ENCODE measurements around the gene YPEL2.
"Not testable (repeated sequence)": the region's sequence is repeated elsewhere in the genome, so short reads cannot be mapped to it uniquely, and the experiment has no call there.

YPEL2 gene

DNA sequence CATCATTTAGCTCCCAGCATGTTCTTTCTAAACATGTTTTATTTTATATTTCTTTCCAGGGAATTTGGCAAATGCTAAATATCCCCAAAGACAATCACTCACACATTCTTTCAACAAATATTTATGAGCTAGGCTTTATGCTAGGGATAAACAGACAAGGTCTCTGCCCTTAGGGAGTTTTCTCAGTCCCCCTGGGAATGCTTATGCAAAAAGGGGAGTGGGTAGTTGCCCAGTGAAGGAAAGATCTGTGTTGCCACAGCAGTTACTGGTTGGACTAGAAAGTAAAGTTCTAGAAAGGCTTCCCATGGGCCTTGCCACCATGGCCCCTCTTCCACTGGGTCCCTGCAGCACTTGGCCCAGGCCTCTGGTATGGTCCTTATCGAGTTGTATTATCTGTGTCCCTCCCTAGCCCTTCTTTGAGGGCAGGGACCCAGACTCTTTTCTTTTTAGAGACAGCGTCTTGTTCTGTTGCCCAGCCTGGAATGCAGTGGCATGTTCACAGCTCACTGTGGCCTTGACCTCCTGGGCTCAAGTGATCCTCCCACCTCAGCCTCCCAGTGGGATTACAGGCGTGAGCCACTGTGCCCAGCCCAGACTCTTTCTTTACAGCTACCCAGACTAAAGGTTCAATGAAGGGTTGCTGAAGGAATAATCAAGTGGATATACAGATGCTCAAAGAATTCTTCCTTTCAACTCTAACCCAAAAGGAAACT lies 78.0 kb downstream of the YPEL2 start:
- no peak for DNase-seq

DNA sequence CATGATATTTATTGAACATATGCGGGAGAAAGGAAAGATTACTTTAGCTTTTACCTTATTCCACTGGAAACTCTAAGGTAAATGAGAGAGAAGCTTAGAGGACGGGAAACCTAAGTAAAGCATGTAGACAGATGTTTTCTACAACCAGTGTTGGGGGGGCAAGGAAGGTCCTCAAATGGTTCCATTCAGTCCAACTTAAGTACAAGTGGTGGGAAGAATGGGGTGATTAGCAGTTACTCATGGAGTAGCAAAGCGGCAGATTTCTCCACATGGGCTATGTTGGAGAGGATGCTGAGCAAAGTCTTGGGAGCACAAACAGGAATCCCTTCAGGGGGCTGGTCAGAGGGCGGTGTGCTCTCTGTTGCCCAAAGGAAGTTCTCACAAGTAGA lies 78.6 kb downstream of the YPEL2 start:
- no peak for DNase-seq

DNA sequence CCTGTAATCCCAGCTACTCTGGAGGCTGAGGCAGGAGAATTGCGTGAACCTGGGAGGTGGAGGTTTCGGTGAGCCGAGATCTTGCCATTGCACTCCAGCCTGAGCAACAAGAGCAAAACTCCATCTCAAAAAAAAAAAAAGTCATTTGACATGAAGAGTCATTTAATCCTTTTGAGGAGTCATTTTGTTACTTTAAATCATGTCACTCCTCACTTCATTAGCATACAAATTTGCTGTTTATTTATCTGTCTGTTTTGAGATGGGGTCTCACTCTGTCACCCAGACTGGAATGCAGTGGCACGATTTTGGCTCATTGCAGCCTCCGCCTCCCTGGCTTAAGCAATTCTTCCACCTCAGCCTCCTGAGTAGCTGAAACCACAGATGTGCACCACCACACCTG lies 81.0 kb downstream of the YPEL2 start:
- not testable (repeated sequence) for DNase-seq

DNA sequence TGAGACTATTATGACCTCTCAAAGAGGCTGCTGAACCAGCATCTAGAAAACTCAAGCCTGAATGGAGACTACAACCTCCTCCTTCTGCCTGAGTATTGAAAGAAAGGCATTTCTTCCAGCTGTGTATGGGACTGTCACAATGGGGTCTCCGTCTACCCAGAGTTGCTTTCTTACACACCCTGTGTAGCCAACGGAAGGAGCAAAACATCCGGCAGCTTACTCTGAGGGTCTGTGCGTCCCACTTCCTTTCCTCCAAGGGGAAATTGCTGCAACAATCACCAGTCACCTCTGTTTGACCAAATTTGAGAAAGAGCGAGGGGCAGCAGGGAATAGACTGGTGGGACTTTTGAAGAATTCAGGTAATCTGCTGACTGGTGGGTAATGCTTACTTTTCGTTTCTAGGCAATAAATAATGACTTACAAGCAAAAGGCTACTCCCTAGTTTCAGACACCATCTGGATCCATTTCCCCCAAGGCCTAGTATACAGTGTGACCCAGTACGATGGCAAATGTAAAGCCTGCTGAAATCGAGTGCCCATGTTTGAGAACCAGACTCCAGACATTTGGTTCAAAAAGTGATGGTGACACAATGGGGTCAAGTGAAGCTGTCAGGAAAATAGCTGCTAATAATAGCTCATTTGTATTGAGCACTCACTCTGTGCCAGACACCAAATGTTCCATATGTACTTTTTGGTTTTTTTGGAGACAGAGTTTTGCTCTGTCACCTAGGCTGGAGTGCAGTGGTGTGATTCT lies 81.7 kb downstream of the YPEL2 start:
- no peak for DNase-seq

DNA sequence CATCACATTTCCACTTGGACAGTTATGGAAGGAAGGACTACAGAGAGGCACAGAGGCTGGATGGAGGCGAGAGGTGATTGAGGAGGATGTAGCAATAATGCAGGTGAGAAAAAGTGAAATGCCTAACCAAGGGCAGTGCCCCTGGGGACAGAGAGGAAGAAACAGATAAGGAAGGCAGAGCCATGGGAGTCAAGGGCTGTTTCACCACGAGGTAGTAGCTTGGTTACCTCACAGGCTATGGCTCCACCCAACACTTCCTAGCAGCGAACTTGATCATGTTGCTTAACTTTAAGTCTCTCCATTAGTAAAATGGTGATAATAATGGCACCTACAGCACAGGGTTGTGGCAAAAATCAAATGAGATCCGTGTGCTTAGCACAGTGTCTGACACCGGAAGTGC lies 83.9 kb downstream of the YPEL2 start:
- no peak for DNase-seq

DNA sequence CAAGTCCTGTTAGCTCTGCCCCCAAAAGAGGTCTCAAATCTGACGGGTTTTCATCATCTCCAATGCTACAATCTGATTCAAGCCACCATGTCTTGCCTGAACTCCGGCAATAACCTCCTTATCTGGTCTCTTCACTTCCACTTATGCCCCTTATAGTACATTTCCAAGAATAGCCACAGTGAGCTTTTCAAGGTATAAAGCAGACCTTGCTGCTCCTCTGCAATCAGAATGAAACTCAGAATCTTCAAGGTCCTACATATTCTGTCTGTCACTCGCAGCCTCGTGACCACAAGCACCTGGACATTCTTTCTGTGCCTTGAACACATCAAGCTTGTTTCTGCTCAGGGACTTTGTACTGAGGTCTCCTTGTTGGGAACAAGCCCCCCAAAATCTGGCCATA lies 84.7 kb downstream of the YPEL2 start:
- no peak for DNase-seq

DNA sequence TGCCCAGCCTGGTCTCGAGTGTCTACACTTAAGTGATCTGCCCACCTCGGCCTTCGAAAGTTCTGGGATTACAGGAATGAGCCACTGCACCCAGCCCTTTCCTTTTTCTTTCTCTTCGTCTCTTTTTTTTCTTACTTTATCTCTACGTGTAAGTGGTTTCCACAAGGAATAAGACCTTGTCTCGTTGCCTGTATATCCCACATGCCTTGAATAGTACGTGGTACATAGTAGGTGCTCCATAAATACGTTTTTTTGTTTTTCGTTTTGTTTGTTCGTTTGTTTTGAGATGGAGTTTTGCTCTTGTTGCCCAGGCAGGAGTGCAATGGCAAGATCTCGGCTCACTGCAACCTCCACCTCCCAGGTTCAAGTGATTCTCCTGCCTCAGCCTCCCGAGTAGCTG lies 86.0 kb downstream of the YPEL2 start:
- DNase-seq: no peak

DNA sequence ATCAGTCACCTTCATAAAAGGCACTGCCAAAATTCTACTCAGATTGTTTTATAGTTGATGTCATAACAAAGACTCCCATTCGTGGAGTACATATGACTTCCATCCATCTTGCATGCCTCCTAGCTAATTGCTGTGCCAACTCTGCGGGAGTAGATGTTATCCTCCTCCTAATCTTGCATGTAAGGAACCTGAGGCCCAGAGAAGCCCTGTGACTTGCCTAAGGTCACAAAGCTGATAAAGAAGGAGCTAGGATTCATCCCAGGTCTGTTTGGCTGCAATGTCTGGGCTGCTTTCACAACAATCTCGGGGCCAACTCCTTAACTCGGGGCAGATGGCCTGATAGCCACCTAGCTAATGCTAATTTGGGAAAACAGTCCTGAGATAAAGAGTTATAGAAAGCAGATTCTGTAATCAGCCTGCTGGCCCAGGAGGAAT lies 87.3 kb downstream of the YPEL2 start:
- DNase-seq: no peak

DNA sequence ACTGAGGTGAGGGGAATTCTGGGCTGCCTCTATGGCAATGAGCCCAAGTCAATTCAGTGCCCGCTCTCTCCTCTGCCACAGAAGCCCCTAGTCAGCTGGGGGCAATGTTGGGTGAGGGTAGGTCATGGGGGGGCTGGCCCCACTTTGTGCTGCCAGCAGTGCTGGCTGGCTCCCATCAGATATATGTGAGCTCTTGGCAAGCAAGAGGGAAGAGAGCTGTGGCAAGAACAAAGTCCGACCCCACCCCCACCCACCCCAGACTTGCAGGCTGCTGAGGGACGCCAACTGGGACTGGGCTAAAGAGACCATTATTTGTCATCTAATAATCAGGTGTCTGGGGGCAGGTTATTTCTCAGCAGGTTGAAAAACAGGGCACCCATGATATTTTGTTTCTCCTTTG lies 89.4 kb downstream of the YPEL2 start:
- DNase-seq: no peak

DNA sequence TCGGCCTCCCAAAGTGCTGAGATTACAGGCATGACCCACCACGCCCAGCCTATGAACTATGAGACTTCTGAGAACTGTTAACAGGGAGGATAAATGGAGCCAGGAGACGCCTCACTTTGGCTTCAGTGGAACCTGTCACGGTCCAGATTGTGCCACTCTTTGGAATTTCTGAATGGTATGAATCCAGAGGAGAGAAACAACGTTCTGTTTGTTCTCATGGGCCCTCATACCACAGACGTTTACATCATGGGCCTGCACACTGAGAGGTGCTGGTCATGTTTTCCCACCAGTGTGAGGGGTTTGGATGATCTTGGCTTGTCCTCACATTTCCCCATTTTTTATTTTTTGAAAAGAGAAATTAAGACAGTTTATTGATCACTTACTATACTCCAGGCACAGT lies 90.3 kb downstream of the YPEL2 start:
- no peak for DNase-seq

DNA sequence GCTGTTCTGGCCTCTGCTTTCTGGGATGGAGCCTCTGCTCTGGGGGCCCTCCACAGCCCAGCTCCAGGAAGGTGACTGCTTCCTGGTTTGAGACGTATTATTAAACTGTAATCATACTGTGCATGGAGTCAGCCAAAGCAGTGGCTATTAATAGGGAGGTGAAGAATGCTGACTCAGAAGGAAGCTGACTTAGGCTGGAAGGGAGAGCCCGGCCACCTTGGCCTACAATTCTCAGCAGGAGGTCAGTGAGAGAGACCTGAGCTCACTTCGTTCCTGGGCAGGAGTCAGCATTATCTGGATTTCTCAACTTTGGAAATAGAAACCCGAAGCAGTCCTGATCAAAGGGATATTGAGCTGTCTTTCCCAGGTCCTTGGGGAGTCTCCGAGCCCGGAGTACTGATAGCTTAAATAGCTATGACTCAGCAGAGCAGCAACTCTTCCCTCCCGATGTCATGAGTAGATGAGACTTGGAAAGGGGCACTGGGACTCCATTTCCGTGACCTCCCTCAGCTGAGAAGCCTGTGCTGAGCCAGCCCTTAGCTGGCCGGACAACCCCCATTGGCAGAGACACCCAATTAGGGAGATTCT lies 91.8 kb downstream of the YPEL2 start:
- no peak for DNase-seq

DNA sequence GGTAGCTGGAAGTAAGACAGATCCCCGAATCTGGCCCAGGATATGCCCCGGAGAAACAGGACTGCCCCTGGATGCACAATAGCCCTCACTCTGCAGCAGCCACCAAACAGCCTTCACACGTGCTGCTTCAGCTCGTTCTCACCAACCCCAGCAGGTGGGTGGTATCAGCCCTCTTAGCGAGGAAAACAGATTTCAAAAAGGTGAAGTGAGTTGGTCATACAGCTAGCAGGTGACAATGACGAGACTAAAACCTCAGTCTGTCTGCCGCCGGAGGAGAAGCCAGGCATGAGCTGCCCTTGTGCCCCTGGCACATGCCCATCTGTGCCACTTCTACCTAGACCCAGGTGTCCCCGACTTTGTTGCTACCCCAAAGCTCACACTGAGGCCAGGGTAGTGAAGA lies 92.4 kb downstream of the YPEL2 start:
- DNase-seq: no peak

DNA sequence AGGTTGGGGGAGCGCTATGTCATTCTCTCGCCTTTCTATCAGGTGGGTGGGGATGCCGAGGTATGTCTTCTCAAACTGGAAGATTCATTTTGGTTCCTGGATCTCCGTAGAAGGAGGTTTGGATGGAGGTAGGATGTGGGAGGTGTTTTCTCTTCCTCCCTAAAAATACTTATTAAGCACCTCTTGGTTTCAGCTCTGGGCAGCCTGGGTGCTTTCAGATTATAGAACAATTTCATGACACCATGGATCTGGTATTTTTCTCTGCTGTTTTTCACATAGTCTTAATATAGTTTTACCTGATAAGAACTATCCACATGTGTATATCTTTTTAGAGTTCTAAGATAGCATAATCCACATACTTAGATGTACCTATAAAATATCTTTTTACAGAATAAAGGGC lies 92.9 kb downstream of the YPEL2 start:
- DNase-seq: no peak

DNA sequence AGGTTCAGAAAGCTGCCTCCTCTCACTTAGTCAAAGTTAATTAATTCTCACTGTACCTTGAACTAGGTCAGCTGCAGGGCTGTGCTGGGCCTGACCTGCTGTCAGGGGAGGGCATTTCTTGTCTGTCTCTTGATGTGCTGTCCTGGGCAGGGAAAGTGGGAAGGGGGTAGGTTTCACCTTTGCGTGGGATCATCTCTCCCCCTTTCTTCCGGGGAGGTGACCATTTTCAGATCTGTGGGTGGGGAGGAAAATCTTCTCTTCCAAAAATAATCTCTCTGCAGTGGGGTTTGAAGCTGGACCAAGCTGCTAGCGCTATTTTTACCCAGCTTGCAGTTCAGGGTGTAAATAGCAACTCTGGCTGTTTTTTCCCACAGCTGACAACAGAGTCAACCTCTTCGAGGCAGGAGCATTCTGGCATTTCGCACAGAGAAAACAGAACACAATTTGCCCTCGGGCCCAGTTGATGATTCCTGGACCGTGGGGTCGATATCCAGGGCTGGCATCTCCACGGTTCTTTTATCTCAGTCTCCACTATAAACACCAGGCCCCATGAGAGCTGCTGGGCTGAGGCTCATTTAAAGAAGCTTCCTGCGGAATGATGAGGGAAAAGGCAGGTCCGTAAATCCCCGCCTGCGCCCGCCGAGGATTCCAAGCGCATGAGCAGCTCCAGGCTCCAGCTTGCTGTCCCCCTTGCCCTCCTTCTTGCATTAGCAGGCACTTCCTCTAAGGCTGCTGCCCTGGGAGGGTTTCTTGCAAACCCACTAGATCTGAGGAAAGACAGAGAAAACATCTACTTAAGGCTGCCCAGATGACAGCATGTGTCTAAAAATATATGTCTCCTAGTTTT lies 93.9 kb downstream of the YPEL2 start:
- DNase-seq: no peak

DNA sequence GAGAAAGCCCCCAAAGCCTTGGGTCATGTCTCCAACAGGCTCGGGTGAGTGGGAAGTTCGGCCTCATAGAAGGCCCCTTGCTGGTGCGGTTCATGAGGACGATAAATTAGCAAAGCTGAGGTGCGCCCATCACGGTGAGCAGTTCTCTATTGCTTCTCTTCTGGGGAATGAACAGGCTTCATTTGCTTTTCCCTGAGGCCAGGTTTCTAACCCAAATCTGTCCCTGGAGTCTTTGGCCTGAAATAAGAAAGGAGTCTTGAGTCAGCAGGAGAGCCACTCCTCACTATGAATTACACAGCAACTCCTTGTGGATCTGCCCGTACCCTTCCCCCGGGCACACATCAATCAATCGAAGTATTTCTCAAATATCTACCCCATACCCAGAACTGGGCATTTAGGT lies 94.6 kb downstream of the YPEL2 start:
- no peak for DNase-seq

DNA sequence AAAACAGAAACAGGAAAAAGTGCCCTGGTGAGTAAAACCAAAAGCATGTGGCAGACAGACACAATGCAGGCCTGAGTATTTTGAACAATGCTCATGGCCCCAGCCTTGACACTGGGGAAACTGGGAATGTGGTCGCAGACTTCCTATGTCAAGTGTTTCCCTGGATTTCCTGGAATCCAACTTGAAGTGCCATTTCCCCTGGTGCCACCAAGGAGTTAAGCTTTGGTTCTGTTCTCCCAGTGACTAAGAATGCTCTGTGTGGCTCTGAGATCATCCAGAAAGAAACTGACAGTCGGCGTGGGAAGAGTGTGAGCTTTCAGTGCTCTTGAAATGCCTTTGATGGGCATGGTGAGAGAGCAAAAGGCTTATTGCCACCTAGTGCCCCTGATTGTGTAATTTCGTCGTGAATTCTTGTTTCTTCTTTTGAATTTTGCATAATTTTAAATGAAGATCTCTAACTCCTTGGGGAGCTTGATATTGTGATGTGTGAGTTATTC lies 96.0 kb downstream of the YPEL2 start:
- DNase-seq: no peak

DNA sequence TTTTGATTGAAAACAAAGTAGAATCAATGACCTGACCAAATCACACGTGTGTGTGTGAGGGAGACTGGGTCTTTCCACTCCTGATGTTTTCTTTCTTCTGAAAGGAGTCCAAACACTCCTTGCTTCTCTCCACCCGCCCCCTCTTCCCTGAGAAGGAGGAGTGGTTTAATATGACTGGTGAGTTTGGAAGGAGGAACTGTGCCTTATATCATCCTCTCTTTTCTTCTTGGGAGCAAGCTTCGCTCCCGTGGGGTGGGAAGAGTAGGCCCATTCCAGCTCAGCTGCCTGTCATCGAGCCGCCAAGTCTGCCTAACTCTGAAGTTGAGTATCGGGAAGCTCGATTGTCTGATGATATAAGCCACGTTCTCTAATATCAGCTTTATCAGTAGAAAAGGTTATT lies 96.5 kb downstream of the YPEL2 start:
- DNase-seq: no peak

DNA sequence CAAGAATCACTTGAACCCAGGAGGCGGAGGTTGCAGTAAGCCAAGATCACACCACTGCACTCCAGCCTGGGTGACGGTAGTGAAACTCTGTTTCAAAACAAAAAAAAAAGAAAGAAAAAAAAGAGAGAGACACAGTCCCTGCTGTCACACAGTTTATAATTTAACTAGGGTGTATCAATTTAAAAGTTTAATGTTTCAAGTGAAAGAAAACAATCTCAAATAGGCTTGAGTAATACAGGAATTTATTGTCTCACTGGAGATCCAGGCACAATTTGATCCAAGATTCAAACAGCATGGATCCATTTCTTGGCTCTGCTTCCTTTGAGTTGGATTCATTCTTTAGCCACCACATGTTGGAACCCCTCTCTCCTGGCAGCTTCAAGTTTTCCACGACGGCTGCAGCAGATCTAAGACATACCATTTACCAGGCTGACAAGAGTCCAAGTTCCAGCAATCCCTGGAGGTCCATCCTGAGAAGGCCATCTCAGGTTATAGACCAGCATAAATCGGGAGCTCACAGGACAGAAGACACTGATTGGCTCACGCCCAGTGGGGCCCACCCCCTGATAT lies 97.5 kb downstream of the YPEL2 start:
- DNase-seq: no peak

DNA sequence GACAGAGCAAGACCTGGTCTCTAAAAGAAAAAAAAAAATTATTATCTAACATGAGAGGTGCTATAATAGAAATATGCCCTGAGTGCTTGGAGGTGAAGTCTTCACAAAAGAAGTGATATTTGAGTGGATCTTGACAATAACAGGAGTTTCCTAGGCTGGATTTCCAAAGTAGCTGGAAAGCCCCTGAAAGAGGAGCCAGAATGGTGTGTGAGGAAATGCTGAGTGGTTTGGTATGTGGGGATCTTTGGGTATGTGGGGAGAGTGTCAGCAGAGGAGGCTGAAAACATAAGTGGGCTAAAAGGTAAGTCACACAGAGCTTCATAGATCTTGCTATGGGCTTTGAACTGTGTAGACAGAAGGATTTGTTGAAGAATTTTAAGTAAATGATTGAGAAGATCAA lies 100.1 kb downstream of the YPEL2 start:
- DNase-seq: no peak

DNA sequence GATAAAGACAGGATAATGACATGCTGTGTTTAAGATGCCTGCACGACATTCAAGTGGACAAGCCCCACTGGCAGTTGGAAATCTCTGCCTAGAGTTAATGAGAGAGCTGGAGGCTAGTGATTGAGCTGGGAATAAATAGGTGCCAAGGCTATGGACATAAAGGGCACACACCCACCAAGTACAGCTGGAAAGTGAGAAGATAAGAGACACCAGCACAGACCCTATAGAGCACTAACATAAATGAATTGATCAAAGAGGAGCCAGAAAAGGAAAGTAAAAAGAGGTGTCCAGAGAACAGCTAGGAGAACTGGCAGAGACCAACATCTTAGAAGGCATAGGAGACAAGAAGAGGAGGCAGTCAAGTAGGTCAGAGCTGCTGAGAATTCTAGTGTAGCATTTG lies 101.2 kb downstream of the YPEL2 start:
- DNase-seq: no peak

DNA sequence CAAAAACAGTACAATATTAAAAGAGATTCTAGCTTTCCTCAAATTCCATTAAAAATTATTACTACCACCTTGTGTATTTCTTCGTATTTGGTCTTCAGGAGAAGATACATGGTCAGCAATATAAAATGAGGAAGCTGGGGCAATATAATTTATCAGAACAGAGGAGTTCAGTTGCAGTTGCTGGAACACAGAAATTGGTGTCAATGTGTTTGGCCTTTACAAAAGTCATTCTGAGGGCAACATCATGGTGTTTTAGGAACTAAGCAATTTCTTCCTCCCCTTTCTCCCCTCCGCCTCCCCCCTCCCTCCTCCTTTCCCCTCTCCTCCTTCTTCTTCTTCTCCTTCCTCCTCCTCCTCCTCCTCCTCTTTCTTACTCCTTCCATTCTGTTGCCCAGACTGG lies 102.1 kb downstream of the YPEL2 start:
- no peak for DNase-seq

DNA sequence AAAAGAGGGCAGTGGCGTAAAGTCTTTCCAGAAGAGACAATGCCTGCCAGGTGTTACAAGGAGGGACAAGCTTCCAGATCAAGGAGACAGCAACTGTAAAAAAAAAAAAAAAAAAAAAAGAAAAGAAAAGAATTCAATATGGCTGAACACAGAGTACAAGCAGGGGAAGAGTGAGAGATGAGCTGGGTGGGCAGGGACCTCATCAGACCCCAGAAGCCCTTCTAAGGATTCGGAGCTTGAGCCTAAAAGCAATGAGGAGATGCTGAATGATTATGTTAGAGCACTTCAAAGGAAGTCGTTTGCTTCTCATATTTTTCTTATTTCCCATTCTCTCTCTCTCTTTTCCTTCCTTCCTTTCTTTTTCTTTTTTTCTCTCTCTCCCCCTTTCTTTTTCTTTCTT lies 103.0 kb downstream of the YPEL2 start:
- no peak for DNase-seq

DNA sequence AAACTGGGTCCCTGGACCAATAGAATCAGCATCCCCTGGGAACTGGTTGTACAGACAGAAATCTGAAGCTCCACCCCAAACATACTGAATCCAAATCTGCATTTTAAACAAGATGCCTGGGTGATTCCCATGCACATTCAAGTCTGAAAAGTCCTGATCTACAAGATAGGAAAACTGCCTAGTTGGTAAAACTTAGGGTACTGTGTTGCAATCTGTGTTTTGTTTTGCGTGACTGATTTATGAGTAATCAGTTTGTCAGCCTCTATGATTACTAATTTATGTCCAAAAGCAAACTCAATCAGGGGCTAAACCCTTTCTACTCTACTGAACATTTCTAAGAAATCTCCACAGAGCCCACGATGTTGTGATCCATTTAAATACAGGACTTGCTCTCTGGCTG lies 103.8 kb downstream of the YPEL2 start:
- DNase-seq: no peak

All from DMS79 (cell line).